IPS-11a (cell line): ENCODE data around the gene ACOT8.
A peak's percentile ranks its signal among the peaks of the same experiment; 100 is the strongest.
"Not testable (repeated sequence)": the region's sequence is repeated elsewhere in the genome, so short reads cannot be mapped to it uniquely, and the experiment has no call there.

Source experiments
- H3K4me3 ChIP-seq: one replicate; pipeline ENCODE4 v1.5.1; 2013; ENCODE audit warnings: low read depth, low read length, control low read depth

The ACOT8 gene

DNA sequence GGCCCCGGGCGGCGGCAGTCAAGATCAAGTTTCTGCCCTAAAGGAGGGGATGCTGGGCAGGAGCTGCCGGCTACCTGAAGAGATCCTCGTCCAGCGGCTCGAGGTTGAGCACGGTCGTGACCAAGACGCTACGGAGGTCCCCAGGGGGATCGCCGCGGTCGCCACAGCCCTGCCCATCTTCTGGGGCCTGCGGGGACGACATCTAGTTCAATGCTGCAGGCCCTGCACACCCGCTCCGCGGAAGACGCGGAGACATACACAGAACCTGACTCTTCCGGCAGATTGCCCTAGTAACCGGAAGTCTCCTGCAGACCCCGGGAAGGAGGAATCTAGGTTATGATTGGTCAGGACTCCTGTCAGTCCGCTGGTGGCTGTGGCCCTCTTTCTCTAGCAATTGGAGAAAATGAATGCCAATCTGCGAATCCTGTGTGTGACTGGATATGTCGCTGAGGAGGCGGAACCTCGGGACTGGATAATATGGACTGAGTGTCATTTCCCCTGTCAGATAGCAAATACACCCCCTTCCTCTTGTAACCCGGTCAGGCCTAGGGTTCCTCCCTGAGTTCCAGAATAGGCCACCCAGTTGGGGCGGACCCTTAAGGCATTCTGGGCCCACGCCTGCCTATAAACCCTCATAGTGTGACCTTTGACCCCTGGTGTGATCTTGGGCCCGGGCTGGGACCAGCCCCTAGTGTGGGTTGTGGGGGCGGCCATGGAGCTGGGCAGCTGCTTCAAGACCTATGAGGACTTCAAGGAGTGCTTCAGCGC, at the start of gene ACOT8, which contains the start of gene ZSWIM3:
Gene ACOT8, minus strand, starts transcription at position 279 of the 768 bp plus-strand sequence. Its CDS starts 77 bp downstream, at position 202.
Gene ZSWIM3, plus strand, starts transcription at position 501 of the 768 bp plus-strand sequence. Its CDS starts 212 bp downstream, at position 713.
- H3K4me3 ChIP-seq = peak within 1 kb of the TSS; percentile 97

DNA sequence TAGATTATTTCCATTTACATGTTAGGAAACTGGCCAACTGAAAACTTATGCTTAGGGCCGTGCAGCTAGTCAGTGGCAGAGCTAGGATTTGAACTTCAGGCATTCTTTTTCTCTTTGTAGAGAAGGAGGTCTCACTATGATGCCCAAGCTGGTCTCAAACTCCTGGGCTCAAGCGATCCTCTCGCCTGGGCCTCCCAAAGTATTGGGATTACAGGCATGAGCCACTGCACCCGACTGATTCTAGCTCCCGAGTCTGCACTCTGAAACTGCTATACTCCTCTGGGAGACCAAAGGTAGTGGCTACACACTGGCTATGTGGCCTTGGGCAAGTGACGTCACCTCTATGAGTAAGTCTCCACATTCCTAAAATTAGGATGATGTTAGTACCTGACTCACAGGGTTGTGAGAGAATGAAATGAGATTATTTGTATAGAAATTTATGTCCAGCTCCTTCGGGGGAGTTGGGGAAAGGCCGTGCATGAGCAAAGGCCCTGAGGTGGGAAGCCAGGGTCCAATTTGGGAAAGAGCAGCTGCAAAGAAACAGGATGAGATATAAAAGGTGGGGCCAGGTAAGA, 48.4 kb upstream of the ACOT8 start:
- H3K4me3 ChIP-seq = no peak overlapping the region

DNA sequence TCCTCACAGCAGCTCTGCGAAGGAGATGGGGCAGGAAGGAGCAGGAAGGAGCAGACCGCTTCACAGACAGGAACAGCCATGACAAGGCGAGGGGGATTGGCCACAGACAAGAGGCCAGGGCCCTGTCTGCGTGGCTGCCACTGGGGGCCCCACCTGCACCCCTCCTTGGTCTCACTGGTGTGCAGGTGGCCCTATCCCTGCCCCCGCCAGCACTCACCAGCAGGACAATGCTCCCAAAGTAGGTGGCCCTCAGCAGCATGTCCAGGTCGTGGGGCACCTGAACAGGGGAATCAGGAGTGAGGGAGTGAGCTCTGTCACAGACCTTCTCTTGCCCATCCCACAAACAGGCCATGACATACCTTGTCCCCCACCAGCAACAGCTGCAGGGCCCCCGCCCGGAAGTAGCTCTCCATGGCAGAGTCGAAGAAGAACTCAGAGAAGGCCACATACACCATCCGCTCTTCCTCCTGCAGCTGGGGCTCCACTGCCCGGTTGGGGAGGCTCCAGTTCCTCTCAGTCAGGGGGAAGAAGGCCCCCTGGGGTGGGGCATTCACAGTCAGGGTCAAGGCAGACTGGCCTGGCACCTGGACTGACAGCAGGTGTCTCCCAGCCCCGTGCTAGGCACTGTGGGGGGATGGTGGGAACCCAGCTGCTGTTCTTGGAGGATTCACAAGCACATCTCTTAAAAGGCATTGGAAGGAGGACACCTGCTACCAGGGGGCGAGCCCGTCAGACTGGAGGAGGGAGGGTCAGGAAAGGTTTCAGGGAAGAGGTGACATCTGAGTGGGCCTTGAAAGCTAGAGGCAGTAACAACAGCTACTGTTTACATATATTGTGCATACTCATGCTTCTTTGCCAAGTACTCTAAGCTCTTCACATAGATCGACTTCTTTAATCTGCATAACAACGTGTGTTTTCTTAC, 47.7 kb upstream of the ACOT8 start:
- H3K4me3 ChIP-seq = no peak overlapping the region

DNA sequence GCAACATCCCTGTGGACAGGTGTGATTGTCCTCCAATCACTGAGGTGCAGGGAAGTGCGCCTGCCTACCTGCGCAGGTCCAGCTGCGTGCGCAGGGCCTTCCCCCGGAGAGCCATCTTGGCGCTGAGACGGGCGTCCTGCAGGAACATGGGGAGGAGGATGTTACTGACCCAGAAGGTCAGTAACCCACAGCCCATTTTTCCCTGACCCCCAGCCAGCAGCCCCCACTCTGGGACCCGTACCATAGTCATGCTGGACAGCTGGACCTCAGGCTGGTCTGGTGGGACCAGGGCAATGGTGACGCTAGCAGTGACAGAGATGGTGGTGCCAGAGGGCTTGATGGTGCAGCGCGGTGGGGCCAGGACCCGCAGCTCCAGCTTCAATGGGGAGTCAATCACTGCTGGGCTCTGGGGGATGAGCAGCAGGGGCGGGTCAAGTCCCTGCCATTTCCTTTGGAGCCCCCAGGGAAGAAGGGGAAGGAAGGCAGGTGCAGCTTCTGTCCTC, 45.1 kb upstream of the ACOT8 start:
- no peak overlapping the region for H3K4me3 ChIP-seq

DNA sequence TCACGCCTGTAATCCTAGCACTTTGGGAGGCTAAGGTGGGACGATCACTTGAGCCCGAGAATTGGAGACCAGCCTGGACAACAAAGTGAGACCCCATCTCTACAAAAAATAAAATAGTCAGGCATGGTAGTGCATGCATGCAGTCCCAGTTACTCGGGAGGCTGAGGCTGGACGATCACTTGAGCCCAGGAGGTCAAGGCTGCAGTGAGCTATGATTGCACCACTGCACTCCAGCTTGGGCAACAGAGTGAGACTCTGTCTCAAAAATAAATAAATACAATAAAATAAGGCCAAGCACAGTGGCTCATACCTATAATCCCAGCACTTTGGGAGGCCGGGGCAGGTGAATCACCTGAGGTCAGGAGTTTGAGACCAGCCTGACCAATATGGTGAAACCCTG, 44.1 kb upstream of the ACOT8 start:
- not testable (repeated sequence) for H3K4me3 ChIP-seq

DNA sequence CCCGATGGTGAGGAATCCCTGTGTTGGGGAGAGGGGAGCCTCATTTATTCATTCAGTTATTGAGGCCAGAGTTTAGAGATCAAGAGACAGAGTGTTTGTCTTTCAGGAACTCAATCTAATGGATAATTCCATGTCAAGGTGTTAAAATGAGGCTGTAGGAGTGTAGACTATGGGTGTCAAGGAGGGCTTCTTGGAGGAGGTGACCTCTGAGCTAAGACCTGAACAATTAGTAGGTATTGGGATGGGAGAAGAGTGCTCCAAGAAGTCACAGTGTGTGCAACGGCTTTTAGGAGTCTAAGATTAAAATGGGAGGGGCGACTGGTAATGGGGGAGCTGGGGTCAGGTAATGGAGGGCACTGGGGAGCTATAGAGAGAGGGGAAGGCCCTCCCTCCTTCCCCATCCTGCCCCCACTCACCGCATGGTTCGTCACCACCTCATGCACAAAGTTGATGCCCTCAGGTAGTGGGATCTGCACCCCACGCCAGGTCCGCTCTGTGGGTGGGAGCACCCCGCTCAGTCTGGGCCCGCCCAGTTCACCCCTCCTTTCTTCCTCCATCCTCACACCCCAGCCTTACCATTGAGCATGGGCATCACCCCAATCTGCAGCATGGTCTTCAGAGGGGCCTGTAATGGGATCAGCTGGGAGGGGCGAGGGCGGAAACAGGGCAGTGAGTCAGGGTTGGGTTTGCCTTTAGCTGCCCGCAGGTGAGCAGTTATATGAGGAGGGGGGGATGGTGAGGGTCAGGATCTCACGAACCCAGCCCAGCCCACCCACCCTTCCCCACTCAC, 42.0 kb upstream of the ACOT8 start:
- H3K4me3 ChIP-seq = no peak overlapping the region

DNA sequence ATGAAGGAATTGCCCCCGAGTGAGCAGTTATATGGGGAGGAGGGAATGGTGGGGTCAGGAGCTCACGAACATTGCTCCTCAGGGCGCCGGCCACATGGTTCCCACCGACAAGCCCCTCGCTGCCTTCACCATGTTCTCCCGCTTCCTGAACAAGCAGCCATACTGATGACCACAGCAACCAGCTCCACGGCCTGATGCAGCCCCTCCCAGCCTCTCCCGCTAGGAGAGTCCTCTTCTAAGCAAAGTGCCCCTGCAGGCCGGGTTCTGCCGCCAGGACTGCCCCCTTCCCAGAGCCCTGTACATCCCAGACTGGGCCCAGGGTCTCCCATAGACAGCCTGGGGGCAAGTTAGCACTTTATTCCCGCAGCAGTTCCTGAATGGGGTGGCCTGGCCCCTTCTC, 41.1 kb upstream of the ACOT8 start:
- no peak overlapping the region for H3K4me3 ChIP-seq

DNA sequence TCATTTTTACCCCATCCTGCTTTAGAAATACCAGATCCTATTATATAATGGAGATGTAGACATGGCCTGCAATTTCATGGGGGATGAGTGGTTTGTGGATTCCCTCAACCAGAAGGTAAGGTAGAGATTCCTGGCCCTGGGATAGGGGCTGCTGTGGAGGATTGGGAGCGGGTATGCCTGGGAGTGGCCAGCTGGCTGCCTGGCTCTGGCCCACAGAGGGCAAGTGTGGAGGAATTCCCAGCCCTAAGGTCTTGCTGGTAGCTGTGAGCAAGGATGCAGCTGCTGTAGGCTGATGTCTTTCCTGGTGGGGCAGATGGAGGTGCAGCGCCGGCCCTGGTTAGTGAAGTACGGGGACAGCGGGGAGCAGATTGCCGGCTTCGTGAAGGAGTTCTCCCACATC, 40.5 kb upstream of the ACOT8 start:
- no peak overlapping the region for H3K4me3 ChIP-seq

DNA sequence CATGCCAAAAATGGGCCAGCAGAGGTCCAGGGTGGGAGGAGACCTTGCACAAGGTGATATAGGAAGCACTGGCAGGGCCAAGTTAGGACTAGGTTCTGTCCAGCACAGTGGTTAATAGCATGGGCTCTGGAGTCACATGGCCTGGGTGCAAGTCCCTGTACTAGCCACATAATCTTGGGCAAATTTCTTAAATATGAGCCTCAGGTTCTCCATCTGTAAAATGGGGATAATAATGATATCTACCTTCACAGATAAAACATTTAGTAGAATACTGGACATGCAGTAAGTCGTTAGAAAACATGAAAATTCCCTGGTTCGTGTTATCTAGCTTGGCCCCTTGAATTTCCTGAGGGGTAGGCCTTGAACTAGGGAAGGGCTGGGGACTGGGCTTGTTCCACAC, 40.1 kb upstream of the ACOT8 start:
- H3K4me3 ChIP-seq = no peak overlapping the region

DNA sequence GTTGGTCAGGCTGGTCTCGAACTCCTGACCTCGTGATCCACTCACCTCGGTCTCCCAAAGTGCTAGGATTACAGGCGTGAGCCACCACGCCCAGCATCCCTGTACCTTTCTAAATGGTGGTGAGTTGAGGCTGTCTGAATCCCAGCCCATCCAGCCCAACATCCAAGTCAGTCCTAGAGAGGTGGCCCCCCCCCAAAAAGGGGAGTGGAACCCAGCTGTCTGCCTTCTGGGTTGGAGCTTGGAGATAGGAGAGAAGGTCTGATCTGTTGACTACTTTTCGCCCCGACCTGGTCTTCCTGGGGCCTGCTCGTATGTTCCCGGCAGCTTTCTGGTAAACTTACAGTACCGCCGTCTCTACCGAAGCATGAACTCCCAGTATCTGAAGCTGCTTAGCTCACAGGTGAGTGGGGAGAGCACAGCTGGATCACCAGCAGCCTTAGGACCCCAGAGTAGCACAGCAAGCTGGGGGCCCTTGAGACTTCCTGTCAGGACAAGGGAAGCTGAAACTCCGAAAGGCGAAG, 39.5 kb upstream of the ACOT8 start:
- no peak overlapping the region for H3K4me3 ChIP-seq

DNA sequence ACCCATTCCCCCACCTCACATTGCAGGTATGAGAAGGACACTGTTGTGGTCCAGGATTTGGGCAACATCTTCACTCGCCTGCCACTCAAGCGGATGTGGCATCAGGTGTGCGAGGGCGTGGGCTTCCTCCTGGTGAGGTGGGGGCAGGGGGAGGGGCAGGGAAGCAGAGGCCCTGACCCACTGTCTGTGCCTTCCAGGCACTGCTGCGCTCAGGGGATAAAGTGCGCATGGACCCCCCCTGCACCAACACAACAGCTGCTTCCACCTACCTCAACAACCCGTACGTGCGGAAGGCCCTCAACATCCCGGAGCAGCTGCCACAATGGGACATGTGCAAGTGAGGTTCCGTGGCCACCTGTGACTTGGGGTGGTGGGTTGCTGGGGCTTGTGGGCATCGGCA, 37.6 kb upstream of the ACOT8 start:
- H3K4me3 ChIP-seq = no peak overlapping the region

DNA sequence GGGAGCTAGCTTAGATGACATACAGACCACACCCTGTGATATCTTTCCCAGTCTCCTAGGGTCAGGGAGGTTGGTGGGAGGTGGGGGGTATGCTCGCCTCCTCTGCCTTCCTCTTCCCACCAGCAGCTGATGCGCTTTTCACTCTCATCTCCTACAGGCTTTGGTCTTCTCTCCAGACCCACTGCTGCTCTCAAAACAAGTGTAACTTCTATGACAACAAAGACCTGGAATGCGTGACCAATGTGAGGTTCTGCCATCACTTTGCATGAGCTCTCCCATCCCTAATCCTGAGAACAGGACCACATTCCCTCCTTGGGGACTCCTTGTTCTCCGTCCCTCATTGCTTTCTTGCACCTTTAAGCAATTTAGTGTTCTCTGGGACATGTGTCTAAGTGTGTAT, 36.6 kb upstream of the ACOT8 start:
- no peak overlapping the region for H3K4me3 ChIP-seq

DNA sequence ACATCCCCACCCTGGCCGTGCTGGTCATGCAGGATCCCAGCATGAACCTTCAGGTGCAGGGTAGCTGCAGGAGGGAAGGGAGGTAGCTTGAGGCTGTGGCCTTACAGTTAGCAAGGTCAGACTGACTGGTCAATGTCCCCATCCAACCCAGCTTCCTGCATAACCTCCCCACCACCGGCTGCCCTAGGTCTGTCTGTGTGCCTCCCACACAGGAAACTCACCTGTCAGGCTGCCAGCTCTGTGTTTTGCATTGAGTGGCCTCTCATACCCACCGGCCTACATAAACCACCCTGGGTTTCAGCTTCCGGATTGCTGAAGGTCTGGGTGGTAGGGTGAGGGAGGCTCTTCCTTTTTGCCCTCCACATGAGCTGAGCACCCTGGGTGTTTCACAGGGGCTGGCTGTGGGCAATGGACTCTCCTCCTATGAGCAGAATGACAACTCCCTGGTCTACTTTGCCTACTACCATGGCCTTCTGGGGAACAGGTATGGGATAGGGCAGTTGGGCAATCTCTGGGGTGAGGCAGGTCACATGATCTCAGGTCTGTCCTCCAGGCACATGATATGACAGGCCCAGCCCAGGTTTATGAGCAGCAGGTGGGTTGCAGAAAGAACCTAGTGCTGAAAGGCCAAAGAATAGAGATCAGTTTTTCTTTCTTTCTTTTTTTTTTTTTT, 35.8 kb upstream of the ACOT8 start:
- no peak overlapping the region for H3K4me3 ChIP-seq

DNA sequence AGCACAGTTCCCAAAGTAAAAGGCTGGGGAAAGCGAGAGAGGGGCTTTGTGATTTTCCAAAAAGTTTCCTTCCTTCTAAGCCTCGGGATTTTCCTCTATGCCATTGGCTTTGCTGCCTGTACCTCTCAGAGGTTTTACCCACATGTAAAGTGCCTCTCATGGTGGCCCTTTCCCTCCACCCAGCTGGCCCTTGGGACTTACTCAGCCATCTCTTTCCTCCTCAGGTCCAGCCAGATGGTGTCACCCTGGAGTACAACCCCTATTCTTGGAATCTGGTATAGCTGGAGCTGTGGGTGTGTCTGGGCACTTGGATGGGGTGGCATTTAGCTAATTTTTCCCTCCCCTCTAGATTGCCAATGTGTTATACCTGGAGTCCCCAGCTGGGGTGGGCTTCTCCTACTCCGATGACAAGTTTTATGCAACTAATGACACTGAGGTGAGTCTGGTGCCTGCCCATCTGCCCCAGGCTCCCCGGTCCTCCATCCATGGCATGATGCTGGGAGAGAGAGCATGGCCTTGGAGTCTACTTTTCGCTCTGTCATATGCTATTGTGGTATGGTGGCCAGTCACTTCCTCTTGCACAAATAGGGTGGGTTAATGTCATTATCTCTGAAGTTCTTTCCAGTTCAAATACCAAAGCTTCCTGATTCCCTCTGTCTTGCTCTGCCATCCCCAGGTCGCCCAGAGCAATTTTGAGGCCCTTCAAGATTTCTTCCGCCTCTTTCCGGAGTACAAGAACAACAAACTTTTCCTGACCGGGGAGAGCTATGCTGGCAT, 35.0 kb upstream of the ACOT8 start:
- peak overlapping the region; percentile 76 for H3K4me3 ChIP-seq

DNA sequence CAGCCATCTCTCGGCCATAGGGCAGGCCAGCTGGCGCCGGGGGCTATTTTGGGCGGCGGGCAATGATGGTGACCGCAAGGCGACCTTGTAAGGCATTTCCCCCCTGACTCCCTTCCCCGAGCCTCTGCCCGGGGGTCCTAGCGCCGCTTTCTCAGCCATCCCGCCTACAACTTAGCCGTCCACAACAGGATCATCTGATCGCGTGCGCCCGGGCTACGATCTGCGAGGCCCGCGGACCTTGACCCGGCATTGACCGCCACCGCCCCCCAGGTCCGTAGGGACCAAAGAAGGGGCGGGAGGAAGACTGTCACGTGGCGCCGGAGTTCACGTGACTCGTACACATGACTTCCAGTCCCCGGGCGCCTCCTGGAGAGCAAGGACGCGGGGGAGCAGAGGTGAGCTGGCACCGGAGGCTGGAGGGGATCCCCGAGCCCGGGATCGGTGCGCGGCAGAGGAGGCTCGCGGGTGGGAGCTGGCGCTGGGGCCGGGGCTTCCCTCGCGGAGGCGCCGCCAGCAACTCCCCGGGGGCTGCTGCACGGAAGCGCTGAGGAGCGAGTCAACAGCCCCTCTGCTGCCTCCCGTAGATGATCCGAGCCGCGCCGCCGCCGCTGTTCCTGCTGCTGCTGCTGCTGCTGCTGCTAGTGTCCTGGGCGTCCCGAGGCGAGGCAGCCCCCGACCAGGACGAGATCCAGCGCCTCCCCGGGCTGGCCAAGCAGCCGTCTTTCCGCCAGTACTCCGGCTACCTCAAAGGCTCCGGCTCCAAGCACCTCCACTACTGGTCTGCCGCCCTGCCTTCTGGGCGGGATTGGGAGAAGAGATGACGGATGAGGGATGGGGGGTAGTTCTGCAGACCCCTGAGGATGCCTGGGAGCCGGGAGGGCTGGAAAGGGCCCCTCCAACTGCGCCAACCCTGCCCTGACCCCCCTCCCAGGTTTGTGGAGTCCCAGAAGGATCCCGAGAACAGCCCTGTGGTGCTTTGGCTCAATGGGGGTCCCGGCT, 34.1 kb upstream of the ACOT8 start, which contains the start of the genes CTSA and NEURL2:
Gene CTSA, plus strand, starts transcription at position 351 of the 999 bp plus-strand sequence. Its CDS starts 234 bp downstream, at position 585.
Gene NEURL2, minus strand, starts transcription at position 224 of the 999 bp plus-strand sequence. Its CDS starts 217 bp downstream, at position 7.
- H3K4me3 ChIP-seq = peak within 1 kb of the TSS; percentile 76

DNA sequence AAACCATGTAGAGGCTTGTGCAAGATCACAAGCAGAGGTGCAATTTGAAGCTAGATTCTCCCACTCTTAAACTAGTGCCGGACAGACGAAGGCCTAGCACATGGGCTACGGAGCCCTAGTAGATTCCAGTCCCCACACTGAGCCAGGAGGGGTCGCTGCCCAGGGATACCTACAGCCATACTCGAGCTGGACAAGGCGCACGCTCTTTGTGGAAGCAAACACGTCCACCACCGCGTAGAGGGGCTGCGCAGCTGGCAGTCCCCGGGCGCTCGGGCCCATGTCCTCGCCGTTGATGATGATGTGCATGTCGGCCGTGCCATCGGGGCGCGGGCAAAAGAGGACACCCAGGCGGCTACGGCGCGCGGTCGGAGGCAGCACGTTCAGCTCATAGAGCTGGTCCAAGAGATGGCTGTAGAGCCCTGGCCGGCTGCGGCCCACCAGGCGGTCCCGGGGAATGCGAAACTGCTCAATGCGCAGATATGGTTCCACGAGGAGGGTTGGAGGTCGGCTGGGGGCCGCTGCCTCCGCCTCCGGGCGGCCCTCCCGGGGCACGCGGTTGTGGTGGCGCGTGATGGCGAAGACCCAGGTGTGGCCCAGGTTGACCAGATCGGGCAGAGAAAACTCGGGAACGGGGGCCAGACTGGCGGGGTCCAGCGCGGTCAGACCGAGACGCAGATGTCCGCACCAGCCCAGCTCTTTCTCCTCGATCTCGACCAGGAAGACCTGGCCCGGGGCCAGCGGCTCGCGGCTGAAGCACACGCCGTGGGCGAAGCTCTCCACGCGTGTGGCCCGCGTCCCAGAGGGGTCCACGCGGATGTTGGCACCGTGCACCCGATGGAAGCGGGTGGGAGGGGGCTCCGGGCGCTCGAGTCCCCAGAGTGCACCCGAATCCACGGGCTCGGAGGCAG, 33.1 kb upstream of the ACOT8 start:
- peak overlapping the region; percentile 76 for H3K4me3 ChIP-seq
